GM19452 (cell line): ENCODE results near the gene RAD17.
A peak's percentile ranks its signal among the peaks of the same experiment; 100 is the strongest.
"Not testable (repeated sequence)": the region's sequence is repeated elsewhere in the genome, so short reads cannot be mapped to it uniquely, and the experiment has no call there.

Experiments
- ATAC-seq: cut with Tn5 transposase; IDR thresholded peaks from one replicate; pipeline ENCODE4 v1.9.1; 2021; ENCODE audit not compliant: unreplicated experiment

The RAD17 gene

DNA sequence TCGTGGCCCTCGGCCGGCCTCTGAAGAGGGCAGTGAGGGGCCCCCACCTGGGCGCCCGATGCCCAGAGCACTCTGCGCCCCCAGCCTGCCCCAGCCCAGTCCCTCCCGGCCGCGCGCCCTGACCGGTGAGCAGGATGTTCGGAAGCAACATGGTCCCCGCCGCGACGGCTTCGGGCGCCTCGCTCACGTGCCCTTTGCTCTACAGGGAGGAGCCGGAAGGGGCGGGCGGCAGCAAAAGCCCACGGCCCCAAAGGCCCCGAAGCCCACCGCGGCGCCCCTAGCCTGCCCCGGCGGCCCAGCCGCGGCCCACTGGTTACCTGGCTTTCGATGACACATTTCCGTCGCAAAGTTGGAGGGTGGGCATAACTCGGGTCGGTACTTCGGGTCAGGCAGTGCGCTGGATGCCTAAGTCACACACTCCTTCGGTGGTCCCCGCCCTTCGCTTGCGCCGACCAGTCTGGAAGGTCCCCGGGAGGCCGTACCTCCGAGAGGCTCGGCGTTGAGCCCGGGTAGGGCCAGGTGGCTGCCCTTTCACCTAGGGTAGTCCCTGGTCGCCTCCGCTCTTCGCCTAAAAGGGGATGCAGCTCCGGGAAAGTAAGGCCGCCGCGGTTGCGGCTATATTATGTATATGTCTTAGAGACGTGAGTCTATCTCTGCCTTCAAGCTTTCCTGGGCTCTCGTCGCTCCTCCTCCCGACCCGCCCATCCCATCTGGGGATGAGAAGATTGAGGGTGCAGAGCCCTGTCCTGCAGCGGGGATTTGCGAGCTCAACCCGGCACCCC is at the start of gene RAD17, which contains the start of the genes AK6 and TAF9:
Gene RAD17 (plus strand): TSS at position 479 of the 782 bp plus-strand sequence. CDS start 2,391 bp downstream, outside the sequence.
Gene AK6 (minus strand): TSS at position 181 of the 782 bp plus-strand sequence. CDS start 30 bp downstream, at position 151.
Gene TAF9 (minus strand): TSS at position 181 of the 782 bp plus-strand sequence. CDS start 3,783 bp downstream, outside the sequence.
- ATAC-seq = peak; percentile 94

- no peak for ATAC-seq
Observed at GRCh38 chr5:69326365-69326764, 43.3 kb upstream of the RAD17 start.

- no peak for ATAC-seq
Observed at GRCh38 chr5:69329905-69330489, 39.6 kb upstream of the RAD17 start.

DNA sequence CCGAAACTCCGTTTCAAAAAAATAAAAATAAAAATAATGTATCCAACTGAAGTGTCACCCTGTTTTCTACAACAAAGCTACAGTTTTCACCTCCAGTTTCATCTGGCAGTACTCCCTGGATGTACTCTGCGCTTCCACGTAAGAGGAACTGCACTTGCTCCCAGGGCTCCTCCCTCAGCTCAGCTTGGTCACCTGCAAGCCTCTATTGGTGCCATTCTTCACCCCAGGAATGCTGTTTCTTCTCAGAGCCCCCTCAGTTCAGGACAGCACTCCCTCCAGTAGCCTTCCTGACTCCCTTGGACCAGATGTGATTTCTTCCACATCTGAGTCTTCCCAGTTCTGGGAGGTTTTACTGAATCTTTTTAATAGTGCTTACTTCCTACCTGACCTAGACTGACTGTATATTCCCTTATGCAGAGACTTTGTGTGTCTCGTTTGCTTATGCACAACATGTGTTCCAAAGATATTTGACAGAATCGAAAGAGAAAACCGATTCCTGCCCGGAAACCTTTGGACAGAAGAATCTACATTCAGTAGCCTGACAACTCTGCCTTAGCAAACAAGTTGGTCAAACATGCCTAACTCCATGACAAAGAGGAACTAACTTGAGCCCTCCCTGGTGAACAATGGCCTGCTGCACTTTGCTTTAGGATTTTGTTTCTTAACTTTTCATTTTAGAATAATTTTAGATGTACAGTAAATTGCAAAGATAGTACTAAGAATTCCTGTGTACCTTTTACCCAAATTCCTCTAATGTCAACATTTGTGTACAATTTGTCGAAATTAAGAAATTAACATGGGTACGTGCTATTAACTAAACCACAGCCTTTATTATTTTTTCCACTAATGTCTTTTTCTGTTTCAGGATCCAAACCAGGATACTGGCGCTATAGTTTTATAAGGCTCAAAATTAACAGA is 37.8 kb upstream of the RAD17 start:
- no peak for ATAC-seq

DNA sequence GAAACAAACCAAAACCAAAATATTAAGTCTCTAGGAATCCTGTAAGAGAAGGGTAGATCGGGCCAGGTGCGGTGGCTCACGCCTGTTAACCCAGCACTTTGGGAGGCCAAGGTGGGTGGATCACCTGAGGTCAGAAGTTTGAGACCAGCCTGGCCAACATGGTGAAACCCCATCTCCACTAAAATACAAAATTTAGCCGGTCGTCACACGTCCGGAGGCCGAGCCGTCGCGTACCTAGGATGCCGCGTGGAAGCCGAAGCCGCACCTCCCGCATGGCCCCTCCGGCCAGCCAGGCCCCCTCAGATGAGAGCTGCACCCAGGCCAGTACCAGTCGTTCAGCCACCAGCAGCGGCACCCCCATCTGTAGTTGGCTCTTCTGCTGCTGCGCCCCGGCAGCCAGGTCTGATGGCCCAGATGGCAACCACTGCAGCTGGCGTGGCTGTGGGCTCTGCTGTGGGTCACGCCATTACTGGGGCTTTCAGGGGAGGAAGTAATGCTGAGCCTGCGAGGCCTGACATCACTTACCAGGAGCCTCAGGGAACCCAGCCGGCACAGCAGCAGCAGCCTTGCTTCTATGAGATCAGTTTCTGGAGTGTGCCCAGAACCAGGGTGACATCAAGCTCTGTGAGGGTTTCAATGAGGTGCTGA is 35.8 kb upstream of the RAD17 start:
- not testable (repeated sequence) for ATAC-seq

DNA sequence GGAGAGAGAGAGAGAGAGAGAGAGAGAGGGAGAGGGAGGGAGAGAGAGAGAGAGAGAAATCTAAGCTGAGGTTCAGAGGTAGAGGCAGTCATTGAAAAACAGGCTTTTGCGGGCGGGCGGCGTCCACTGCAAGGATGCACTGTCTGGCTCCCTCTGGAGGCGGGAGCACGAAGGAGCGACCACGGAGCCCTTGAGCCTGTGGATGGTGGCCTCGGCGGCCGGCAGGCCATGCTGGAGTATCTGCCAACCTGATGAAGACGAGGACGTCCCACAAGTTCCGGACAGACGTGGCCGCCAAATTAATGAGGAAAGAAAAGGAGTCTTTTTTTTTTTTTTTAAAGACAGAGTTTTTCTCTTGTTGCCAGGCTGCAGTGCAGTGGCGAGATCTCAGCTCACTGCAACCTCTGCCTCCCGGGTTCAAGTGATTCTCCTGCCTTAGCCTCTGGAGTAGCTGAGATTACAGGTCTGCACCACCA is 34.8 kb upstream of the RAD17 start:
- peak; percentile 57 for ATAC-seq

GRCh38 chr5:69335341-69335935 is 34.2 kb upstream of the RAD17 start:
- no peak for ATAC-seq

DNA sequence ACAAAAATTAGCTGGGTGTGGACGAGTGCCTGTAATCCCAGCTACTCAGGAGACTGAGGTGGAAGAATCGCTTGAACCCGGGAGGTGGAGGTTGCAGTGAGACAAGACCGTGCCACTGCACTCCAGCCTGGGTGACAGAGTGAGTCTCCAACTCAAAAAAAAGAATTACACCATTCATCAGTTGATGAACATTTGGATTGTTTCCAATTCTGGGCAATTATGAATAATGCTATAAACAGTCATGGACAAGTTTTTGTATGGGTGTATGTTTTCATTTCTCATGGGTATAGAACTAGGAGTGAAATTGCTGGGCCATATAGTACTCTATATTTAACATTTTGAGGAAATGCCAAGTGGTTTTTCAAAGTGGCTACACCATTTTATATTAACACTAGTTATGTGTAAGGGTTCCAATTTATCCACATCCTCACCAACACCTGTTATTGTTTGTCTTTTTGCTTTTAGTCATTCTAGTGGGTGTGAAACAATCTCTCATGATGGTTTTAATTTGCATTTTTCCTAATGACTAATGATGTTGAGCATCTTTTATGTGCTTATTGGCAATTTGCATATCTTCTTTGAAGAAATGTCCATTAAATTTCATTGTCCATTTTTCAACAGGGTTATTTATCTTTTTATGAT is 28.0 kb upstream of the RAD17 start:
- no peak for ATAC-seq

DNA sequence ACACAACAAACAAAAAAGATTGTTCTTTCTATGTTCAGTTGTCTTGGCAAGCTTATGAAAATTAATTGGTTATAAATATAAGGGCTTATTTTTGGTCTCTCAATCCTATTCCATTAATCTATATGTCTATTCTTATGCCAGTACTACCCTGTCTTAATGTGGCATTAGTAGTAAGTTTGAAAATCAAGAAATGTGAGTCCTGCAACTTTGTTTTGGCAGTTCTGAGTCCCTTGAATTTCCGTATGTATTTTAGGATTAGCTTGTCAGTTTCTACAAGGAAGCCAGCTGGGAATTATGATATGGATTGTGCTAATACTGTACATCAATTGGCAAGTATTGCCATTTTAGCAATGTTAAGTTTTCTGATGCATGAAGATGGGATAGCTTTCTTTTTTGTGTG is 26.5 kb upstream of the RAD17 start:
- no peak for ATAC-seq

DNA sequence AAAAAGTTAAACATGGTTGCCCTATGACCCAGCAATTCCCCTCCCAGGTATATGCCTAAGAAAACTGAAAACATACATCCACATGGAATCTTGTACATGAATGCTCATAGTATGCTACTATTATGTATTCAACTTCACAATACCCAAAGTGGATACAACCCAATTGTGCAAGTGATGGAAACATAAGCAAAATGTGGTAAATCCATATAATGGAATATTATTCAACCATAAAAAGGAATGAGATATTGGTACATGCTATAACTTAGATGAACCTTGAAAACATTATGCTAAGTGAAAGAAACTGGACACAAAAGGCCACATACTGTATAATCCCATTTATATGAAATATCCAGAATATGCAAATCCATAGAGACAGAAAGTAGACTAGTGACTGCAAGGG is 19.0 kb upstream of the RAD17 start:
- no peak for ATAC-seq

- ATAC-seq = no peak
Observed at GRCh38 chr5:69359699-69360098, 9.9 kb upstream of the RAD17 start.

DNA sequence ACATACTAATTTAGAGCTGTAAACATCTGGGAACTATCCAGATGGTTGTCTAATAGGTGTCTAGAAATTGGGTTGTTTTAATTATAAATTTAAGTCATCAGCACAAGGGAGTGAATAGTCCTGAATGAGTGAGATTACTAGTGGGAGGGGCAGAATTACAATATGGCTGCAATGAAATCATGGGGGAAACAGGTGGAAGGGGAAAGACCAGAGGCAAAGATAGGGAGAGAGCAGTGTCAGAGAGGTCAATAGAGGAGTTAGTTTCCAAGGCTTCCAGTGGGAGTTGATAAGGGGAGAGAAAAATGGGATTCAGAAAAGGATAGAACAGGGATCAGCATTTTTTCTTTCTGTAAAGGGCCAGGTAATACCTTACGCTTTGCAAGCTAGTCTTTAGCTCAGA is 9.2 kb upstream of the RAD17 start:
- ATAC-seq = no peak

- ATAC-seq = no peak
Observed at GRCh38 chr5:69364414-69364813, 5.2 kb upstream of the RAD17 start.

GRCh38 chr5:69364850-69365249 is 4.8 kb upstream of the RAD17 start:
- no peak for ATAC-seq

DNA sequence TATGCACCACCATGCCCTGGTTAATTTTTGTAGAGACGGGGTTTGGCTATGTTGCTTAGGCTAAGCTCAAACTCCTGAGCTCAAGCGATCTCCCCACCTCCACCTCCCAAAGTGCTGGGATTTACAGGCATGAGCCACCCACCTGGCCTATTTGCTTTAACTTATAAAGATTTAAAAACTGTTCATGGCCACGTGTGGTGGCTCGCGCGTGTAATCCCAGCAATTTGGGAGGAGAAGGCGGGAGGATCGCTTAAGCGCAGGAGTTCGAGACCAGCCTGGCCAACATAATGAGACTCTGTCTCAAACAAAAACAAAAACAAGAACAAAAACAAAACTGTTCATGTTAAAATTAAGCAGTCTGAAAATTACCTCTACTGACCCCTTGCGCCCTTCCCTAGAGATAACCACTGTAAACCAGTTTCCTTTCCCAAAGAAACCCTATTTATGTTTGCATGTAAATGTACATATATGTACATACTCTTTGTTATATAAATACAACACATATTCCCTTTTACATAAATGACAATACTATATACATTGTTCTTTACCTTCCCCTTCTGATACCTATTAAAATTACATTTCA is 1.8 kb upstream of the RAD17 start:
- ATAC-seq = no peak

- ATAC-seq = peak; percentile 23
Observed at GRCh38 chr5:69368458-69369339, 919 bp upstream of the RAD17 start.

GRCh38 chr5:69370335-69370734 is 717 bp downstream of the RAD17 start:
- not testable (repeated sequence) for ATAC-seq

DNA sequence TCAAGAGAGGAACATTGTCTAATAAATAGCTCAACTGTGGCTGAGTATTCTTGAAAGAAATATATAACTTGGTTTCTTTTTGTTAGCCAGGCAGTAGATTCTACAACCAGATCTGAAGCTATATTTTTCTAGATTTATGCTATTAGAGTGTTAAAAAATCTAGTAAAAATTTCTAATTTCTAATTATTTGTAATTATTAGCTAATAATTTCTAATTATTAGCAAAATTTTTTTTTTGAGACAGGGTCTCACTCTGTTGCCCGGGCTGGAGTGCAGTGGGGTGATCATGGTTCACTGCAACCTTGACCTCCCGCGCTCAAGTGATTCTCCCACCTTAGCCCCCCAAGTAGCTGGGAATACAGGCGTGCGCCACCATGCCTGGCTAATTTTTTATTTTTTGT is 2.8 kb downstream of the RAD17 start:
- ATAC-seq = no peak
